Stimulated activated naive CD8-positive, alpha-beta T cell treated with anti-CD3 and anti-CD28 coated beads, Interleukin-15, amount 100 ng/mL, for 72 hours (primary cell): ENCODE data around the gene FHL1.

Source experiments
- ATAC-seq: fragments of 150-1000 bp; cut with Tn5 transposase; 2 replicates; pipeline ENCODE4 v1.10.0; 2021; ENCODE audit warnings: mild to moderate bottlenecking, moderate library complexity
- DNase-seq, 2 donors: peaks; one replicate each; pipeline ENCODE4 v3.0.0; 2021 to 2022
- H3K27ac Mint-ChIP-seq, 2 donors: one replicate each; pipeline ENCODE4 v1.8.0; 2022; ENCODE audit warnings: mild to moderate bottlenecking in 2 of 2, mixed read lengths in 2 of 2, moderate library complexity in 2 of 2
- H3K27me3 Mint-ChIP-seq: one replicate; pipeline ENCODE4 v1.8.0; 2022; ENCODE audit warnings: mixed read lengths
- H3K4me1 Mint-ChIP-seq: one replicate; pipeline ENCODE4 v1.8.0; 2022; ENCODE audit warnings: mild to moderate bottlenecking, mixed read lengths
- H3K4me3 Mint-ChIP-seq, 2 donors: one replicate each; pipeline ENCODE4 v1.8.0; 2022; ENCODE audit warnings: mild to moderate bottlenecking in 2 of 2, mixed read lengths in 2 of 2, moderate library complexity in 1 of 2
- H3K9me3 Mint-ChIP-seq, 2 donors: one replicate each; pipeline ENCODE4 v1.8.0; 2022; ENCODE audit warnings: mixed read lengths in 2 of 2

FHL1 gene

DNA sequence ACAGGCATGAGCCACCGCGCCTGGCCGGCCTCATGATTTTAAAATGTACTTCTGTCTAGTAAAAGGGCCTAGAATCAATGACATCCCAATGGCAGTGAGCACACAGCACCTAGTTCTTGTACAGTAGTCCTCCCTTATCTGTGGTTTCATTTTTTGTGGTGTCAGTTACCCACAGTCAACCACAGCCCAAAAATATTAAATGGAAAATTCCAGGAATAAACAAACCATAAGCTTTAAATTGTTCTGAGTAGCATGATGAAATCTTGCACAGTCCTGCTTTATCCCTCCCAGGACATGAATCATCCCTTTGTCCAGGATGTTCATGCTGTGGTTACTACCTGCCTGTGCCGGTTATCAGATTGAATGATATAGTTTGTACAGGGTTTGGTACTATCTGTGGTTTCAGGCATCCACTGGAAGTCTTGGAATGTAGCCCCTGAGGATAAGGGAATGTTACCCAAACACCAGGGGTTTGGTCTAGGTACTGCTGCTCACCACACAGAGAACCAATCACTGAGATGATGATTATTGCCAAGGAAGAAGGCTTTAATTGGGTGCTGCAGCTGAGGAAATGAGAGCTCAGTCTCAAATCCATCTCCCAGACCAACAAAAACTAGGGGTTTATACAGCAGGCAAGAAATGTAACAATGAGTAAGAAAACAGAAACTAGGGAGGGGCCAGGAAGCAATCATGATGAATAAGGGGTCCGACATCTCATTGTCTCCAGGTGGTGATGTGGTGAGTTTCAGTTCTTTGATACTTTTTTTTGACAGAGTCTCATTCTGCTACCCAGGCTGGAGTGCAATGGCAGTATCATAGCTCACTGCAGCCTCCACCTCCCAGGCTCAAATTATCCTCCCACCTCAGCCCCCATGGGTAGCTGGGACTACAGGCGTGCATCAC lies 16.2 kb upstream of the FHL1 start:
- Mint-ChIP-seq H3K9me3 (no peaks in the 10 kb centered on the region), H3K27ac (peak overlapping the region; percentile 61 to 95), H3K4me3 (no peak overlapping the region), H3K27me3 (no peaks in the 10 kb centered on the region), H3K4me1 (peaks cover 14% of the 10 kb centered on the region)
- DNase-seq (peak; percentile 10 to 22), ATAC-seq (peak; percentile 94)

DNA sequence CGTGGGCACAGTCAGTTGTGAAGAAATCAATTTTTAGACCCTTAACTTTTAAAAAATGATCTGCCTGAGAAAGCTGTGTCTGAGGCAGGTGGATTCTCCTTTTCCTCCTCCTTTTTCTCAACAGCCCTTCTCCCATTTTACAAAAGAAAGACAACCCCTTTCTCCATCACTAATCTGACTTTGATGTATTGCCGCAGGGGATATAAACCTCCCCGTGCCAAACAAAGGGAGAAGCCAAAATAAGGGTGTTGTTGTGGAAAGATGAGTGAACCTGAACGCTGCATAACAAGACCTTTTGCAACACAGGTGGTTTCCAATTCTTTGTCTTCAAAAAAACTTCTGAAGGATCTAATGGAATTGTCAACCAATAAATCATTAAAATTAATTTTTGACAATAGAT lies 8.4 kb upstream of the FHL1 start:
- DNase-seq, result no peak
- Mint-ChIP-seq H3K4me1 (peaks cover 4% of the 10 kb centered on the region), H3K27ac (no peak overlapping the region), H3K27me3 (no peaks in the 10 kb centered on the region), H3K9me3 (no peaks in the 10 kb centered on the region), H3K4me3 (no peak overlapping the region)
- no peak for ATAC-seq

DNA sequence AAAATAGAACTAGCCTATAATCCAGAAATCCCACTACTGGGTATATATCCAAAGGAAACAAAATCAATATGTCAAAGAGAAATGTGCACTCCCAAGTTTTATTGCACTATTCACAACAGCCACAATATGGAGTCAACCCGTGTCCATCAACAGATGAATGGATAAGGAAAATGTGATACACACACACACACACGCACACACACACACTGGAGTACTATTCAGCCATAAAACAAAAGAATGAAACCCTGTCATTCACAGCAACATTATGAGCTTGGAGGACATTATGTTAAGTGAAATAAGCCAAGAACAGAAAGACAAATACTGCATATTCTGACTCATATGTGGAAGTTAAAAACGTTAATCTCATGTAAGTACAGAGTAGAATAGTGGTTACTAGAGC lies 5.8 kb upstream of the FHL1 start:
- DNase-seq (no peak), ATAC-seq (no peak)
- peaks cover 0 to 5% of the 10 kb centered on the region in 2 donors for H3K9me3 Mint-ChIP-seq
- H3K4me3 Mint-ChIP-seq, result no peak overlapping the region
- H3K27me3 Mint-ChIP-seq, result peaks cover 8% of the 10 kb centered on the region
- H3K27ac Mint-ChIP-seq, result no peak overlapping the region
- H3K4me1 Mint-ChIP-seq, result peaks cover 25% of the 10 kb centered on the region

- H3K4me1 Mint-ChIP-seq, result peaks cover 28% of the 10 kb centered on the region
- H3K4me3 Mint-ChIP-seq, result no peak overlapping the region
- no peak overlapping the region for H3K27ac Mint-ChIP-seq
- peaks cover 8% of the 10 kb centered on the region for H3K27me3 Mint-ChIP-seq
- ATAC-seq (no peak), DNase-seq (no peak)
- H3K9me3 Mint-ChIP-seq, result peaks cover 0 to 5% of the 10 kb centered on the region in 2 donors
Measured at GRCh38 chrX:136142592-136142991, 4.7 kb upstream of the FHL1 start.

DNA sequence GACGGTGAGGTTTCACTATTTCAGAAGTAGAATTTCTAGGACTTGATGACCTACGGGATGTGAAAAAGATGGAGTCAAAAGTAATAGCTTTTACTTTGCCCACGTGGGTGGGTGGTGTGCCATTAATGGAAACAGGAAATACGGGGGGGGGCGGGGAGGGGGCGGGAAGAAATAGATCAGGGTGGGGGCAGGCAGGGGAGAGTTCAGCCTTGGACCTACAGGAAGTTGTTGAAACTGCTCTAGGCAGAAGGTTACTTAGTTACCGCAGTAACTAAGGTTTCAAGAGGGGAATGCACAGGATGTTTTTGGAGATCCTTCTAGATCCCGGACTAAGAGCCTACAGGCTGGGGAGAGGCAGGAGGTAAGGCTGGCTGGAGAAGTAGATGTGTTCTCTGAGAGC lies 3.6 kb upstream of the FHL1 start:
- H3K4me3 Mint-ChIP-seq, result peak overlapping the region; percentile 68 to 74
- ATAC-seq, result peak; percentile 53
- H3K27ac Mint-ChIP-seq, result peak overlapping the region in 1 of 2 donors; percentile 87
- H3K27me3 Mint-ChIP-seq, result peaks cover 8% of the 10 kb centered on the region
- H3K4me1 Mint-ChIP-seq, result peaks cover 28% of the 10 kb centered on the region
- DNase-seq, result no peak
- peaks cover 0 to 5% of the 10 kb centered on the region in 2 donors for H3K9me3 Mint-ChIP-seq

GRCh38 chrX:136146614-136147314 lies 569 bp upstream of the FHL1 start:
- Mint-ChIP-seq H3K4me1 (peaks cover 38% of the 10 kb centered on the region), H3K9me3 (peaks cover 0 to 5% of the 10 kb centered on the region in 2 donors), H3K4me3 (peak overlapping the region; percentile 86 to 90), H3K27me3 (peaks cover 8% of the 10 kb centered on the region), H3K27ac (peak overlapping the region; percentile 85 to 90)
- ATAC-seq (peak; percentile 69), DNase-seq (peak in 1 of 2 donors; percentile 7)

DNA sequence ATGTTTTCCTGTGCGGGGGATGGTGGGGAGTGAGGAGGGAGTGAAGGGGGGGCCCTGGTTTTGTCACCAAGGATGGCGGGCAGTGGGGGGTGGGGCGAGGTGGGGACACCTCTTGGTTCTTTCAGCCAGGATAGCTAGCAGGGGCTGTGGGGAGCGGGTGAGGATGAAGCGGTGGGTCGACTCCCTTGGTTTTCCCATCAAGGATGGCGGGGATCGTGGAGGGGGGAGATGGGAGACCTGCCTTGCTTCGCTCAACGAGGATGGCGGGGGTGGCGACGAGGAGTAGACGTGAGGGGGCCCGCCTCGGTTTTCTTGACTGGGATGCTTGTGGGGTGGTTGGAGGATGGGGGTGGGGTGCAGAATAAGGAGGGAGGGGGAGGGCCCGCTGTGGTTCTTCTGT lies 643 bp downstream of the FHL1 start:
- peaks cover 38% of the 10 kb centered on the region for H3K4me1 Mint-ChIP-seq
- H3K27ac Mint-ChIP-seq, result peak overlapping the region in 1 of 2 donors; percentile 13
- DNase-seq (no peak), ATAC-seq (peak; percentile 6)
- H3K9me3 Mint-ChIP-seq, result peaks cover 0 to 5% of the 10 kb centered on the region in 2 donors
- peaks cover 8% of the 10 kb centered on the region for H3K27me3 Mint-ChIP-seq
- peak overlapping the region; percentile 42 to 68 for H3K4me3 Mint-ChIP-seq

DNA sequence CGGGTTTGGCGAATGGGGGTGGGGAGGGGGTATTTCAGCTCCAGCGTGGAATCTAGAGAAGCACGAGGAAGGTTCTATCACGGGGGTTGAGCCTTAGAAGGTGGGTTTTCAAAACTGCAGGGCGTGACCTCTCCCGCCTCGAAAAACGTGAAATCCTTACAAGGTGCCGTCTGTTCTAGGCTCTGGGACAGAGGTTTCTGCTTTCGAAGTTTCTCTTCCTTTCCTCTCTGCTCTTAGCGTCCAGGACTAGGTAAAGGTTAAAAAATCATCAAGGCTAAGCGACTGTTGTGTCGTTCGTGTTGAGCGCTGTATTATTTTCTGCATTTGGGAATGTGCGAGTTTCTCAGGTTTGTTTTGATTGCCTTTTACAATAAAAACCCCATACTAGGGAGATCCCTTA lies 1.1 kb downstream of the FHL1 start:
- Mint-ChIP-seq H3K27ac (peak overlapping the region in 1 of 2 donors; percentile 13), H3K4me1 (peaks cover 38% of the 10 kb centered on the region), H3K9me3 (peaks cover 0 to 5% of the 10 kb centered on the region in 2 donors)

DNA sequence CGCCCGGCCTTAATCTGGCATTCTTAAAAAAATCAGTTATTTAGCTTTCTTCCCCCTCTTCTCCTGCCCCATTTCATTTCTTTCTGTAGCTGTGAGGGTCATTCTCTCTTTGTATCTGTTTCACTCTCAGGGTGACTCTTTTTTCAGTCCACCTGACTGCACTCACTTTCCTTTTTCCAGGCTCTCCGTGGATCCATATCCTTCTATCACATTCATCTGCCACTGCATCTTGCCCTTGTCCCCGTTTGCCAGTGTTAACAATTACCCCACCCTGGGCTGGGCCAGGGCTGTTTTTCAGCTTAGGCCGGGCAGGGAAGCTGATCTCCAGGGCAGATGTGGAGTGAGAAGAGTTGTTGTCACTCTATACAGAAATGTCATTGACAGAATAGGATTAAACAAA lies 7.7 kb downstream of the FHL1 start:
- no peak overlapping the region for H3K27ac Mint-ChIP-seq
- ATAC-seq (no peak), DNase-seq (no peak)
- no peak overlapping the region for H3K4me3 Mint-ChIP-seq
- no peaks in the 10 kb centered on the region for H3K9me3 Mint-ChIP-seq
- no peaks in the 10 kb centered on the region for H3K27me3 Mint-ChIP-seq
- peaks cover 19% of the 10 kb centered on the region for H3K4me1 Mint-ChIP-seq

More for the DNA sequence above, 1.1 kb downstream of the FHL1 start:
- Mint-ChIP-seq H3K27me3 (peaks cover 8% of the 10 kb centered on the region), H3K4me3 (peak overlapping the region; percentile 42 to 68)
- DNase-seq (no peak), ATAC-seq (no peak)

DNA sequence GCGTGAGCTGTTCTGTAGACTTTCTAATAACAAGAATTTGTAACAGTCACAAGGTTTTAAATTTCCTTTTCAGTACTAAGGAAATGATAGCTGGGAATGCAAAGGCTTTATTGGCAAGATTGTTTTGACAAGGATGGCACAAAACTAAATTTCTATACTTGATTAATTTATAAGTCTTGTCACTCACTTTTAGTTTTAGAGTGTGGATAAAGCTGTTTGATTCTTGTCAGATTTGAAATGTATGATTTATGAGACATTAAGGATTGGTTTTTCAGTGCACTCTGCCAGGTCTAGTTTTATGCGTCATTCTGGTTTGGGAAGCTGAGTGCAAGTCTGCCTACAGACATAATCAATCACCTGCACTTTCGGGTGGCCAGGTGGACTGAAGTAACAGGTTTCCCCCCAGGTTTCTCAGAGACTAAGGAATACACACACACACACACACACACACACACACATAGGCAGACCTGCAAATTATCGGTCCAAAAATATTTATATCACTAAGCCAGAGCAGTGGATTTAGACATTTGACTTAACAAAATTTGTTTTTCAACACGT lies 9.3 kb downstream of the FHL1 start:
- ATAC-seq (no peak), DNase-seq (no peak)
- Mint-ChIP-seq H3K4me1 (peaks cover 14% of the 10 kb centered on the region), H3K9me3 (no peaks in the 10 kb centered on the region), H3K27me3 (no peaks in the 10 kb centered on the region), H3K27ac (no peak overlapping the region), H3K4me3 (no peak overlapping the region)

- no peak overlapping the region for H3K27ac Mint-ChIP-seq
- H3K27me3 Mint-ChIP-seq, result no peaks in the 10 kb centered on the region
- peaks cover 14% of the 10 kb centered on the region for H3K4me1 Mint-ChIP-seq
- no peak for ATAC-seq
- no peak overlapping the region for H3K4me3 Mint-ChIP-seq
- no peaks in the 10 kb centered on the region for H3K9me3 Mint-ChIP-seq
- no peak for DNase-seq
Measured at GRCh38 chrX:136157187-136157586, 9.9 kb downstream of the FHL1 start.

DNA sequence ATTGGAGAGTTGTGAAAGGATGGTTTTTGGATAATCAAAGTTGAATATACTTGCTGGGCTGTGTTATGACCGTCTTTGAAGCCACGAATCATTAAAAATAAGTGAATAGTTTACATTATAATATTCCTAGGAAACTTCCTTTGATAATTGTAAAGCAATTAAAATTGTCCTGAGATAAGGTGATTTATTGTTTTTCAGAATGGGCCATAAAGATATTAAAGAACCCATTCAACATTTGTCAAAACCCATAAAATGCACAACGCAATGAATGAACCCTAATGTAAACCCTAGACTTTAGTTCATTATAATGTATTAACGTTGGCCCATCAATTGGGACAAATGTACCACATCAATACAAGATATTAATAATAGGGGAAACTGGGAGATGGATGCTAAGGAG lies 11.4 kb downstream of the FHL1 start:
- Mint-ChIP-seq H3K9me3 (no peaks in the 10 kb centered on the region), H3K4me1 (peaks cover 14% of the 10 kb centered on the region), H3K27me3 (no peaks in the 10 kb centered on the region), H3K4me3 (no peak overlapping the region), H3K27ac (no peak overlapping the region)
- ATAC-seq, result no peak
- DNase-seq, result no peak

- Mint-ChIP-seq H3K27me3 (no peaks in the 10 kb centered on the region), H3K4me3 (no peak overlapping the region), H3K4me1 (peaks cover 14% of the 10 kb centered on the region), H3K9me3 (no peaks in the 10 kb centered on the region), H3K27ac (no peak overlapping the region)
- ATAC-seq, result no peak
- DNase-seq, result no peak
Measured at GRCh38 chrX:136159611-136160025, 12.3 kb downstream of the FHL1 start.

- ATAC-seq (peak; percentile 73), DNase-seq (peak; percentile 8 to 44)
- Mint-ChIP-seq H3K4me1 (no peaks in the 10 kb centered on the region), H3K27ac (no peak overlapping the region), H3K27me3 (no peaks in the 10 kb centered on the region), H3K9me3 (no peaks in the 10 kb centered on the region), H3K4me3 (no peak overlapping the region)
Measured at GRCh38 chrX:136162827-136163570, 15.7 kb downstream of the FHL1 start.

- no peak overlapping the region for H3K4me3 Mint-ChIP-seq
- H3K4me1 Mint-ChIP-seq, result no peaks in the 10 kb centered on the region
- no peaks in the 10 kb centered on the region for H3K27me3 Mint-ChIP-seq
- H3K9me3 Mint-ChIP-seq, result no peaks in the 10 kb centered on the region
- H3K27ac Mint-ChIP-seq, result no peak overlapping the region
- ATAC-seq (no peak), DNase-seq (no peak)
Measured at GRCh38 chrX:136163689-136164088, 16.4 kb downstream of the FHL1 start.
